Activated naive CD4-positive, alpha-beta T cell treated with Interleukin-2 at 50 U/mL for 16 hours (primary cell): ENCODE data around the gene BMP5.
"Not testable (repeated sequence)": the region's sequence is repeated elsewhere in the genome, so short reads cannot be mapped to it uniquely, and the experiment has no call there.

Experiments used
- DNase-seq: peaks from one replicate; pipeline ENCODE4 v3.0.0-alpha.2; 2020

BMP5 gene

GRCh38 chr6:55875400-55875799 is at the start of gene BMP5:
TSS of gene BMP5 (minus strand) at chr6:55875590. CDS start at chr6:55874865, 725 bp downstream.
- no peak for DNase-seq

GRCh38 chr6:55922406-55922805 is 47.0 kb upstream of the BMP5 start:
- no peak for DNase-seq

GRCh38 chr6:55919716-55920308 is 44.4 kb upstream of the BMP5 start:
- DNase-seq, result no peak

- DNase-seq, result no peak
These were observed 43.2 kb upstream of the BMP5 start for GRCh38 chr6:55918639-55919038.

GRCh38 chr6:55917751-55918415 is 42.5 kb upstream of the BMP5 start:
- DNase-seq, result no peak

GRCh38 chr6:55916188-55916587 is 40.8 kb upstream of the BMP5 start:
- no peak for DNase-seq

GRCh38 chr6:55913228-55914195 is 38.1 kb upstream of the BMP5 start:
- DNase-seq, result no peak

- not testable (repeated sequence) for DNase-seq
These were observed 35.1 kb upstream of the BMP5 start for GRCh38 chr6:55910466-55910865.

GRCh38 chr6:55909911-55910310 is 34.5 kb upstream of the BMP5 start:
- not testable (repeated sequence) for DNase-seq

- no peak for DNase-seq
These were observed 27.4 kb upstream of the BMP5 start for GRCh38 chr6:55902796-55903195.

- DNase-seq, result no peak
These were observed 26.4 kb upstream of the BMP5 start for GRCh38 chr6:55901765-55902270.

GRCh38 chr6:55898342-55898741 is 23.0 kb upstream of the BMP5 start:
- no peak for DNase-seq

- no peak for DNase-seq
These were observed 22.0 kb upstream of the BMP5 start for GRCh38 chr6:55897346-55897745.

GRCh38 chr6:55895972-55896730 is 20.8 kb upstream of the BMP5 start:
- no peak for DNase-seq

- no peak for DNase-seq
These were observed 17.5 kb upstream of the BMP5 start for GRCh38 chr6:55892749-55893357.

GRCh38 chr6:55888917-55889316 is 13.5 kb upstream of the BMP5 start:
- no peak for DNase-seq

GRCh38 chr6:55886185-55886836 is 10.9 kb upstream of the BMP5 start:
- DNase-seq, result no peak

- no peak for DNase-seq
These were observed 7.6 kb upstream of the BMP5 start for GRCh38 chr6:55882718-55883569.

- no peak for DNase-seq
These were observed 1.9 kb upstream of the BMP5 start for GRCh38 chr6:55877283-55877682.

GRCh38 chr6:55874316-55874715 is 1.1 kb downstream of the BMP5 start:
- DNase-seq, result no peak

- no peak for DNase-seq
These were observed 2.5 kb downstream of the BMP5 start for GRCh38 chr6:55872866-55873265.
